Stimulated activated CD8-positive, alpha-beta memory T cell treated with anti-CD3 and anti-CD28 coated beads, Interleukin-7, amount 100 ng/mL, for 4 hours (primary cell): ENCODE results near the gene KRT72.

Source experiments
- DNase-seq, 2 donors: peaks; one replicate each; pipeline ENCODE4 v3.0.0-alpha.2; 2020; ENCODE audit warnings: low read depth in 2 of 2

KRT72 gene

GRCh38 chr12:52543985-52544883 is 57.0 kb downstream of the KRT72 start:
- DNase-seq = no peak

GRCh38 chr12:52542785-52543318 is 58.4 kb downstream of the KRT72 start:
- no peak for DNase-seq

- no peak for DNase-seq
These were observed 59.1 kb downstream of the KRT72 start for GRCh38 chr12:52542157-52542556.

GRCh38 chr12:52541709-52542108 is 59.6 kb downstream of the KRT72 start:
- no peak for DNase-seq

GRCh38 chr12:52540531-52540930 is 60.7 kb downstream of the KRT72 start:
- DNase-seq = no peak

- DNase-seq = no peak
These were observed 61.5 kb downstream of the KRT72 start for GRCh38 chr12:52539821-52540173.

- no peak for DNase-seq
These were observed 62.0 kb downstream of the KRT72 start for GRCh38 chr12:52539083-52539820.

GRCh38 chr12:52537101-52537500 is 64.2 kb downstream of the KRT72 start:
- DNase-seq = no peak
